ENCODE data around the gene MIF.
A peak's percentile ranks its signal among the peaks of the same experiment; 100 is the strongest.

The MIF gene

GRCh38 chr22:23911318-23911980 is 17.3 kb downstream of the MIF start:
- H3K79me2 ChIP-seq (ENCODE audit: insufficient read depth, low read length) = peaks cover 11% of the 10 kb centered on the region; the same call in 1 of the 2 replicates
- H3K9ac ChIP-seq (ENCODE audit: low read depth, low read length, poor library complexity, severe bottlenecking) = peak overlapping the region; percentile 28
- no peaks in the 10 kb centered on the region for H4K20me1 ChIP-seq (ENCODE audit: insufficient read depth, low read length, poor library complexity, severe bottlenecking)
- H3K9me3 ChIP-seq (ENCODE audit: insufficient read depth, low read depth, low read length) = no peaks in the 10 kb centered on the region
- no peak overlapping the region for H3K4me3 ChIP-seq (ENCODE audit: low read length, poor library complexity, severe bottlenecking)
- peak overlapping the region; percentile 94 for H3K4me2 ChIP-seq (ENCODE audit: low read depth, low read length, poor library complexity, severe bottlenecking)
- H2AFZ ChIP-seq (ENCODE audit: low read length) = no peak overlapping the region
- no peaks in the 10 kb centered on the region for H3K27me3 ChIP-seq (ENCODE audit: insufficient read depth, low read length, poor library complexity, severe bottlenecking)
- H3F3A ChIP-seq (ENCODE audit: low read depth) = no peaks in the 10 kb centered on the region
- TF ChIP-seq CTCF (conservative IDR thresholded peaks at IDR 0.05; ENCODE audit: low read length) = no peak
- no peak for TF ChIP-seq EZH2phosphoT487 (IDR thresholded peaks at IDR 0.05; ENCODE audit: borderline replicate concordance)
- peaks cover 44% of the 10 kb centered on the region for H3K4me1 ChIP-seq (ENCODE audit: insufficient read depth, low read length, poor library complexity, severe bottlenecking)
- no peaks in the 10 kb centered on the region for H3K36me3 ChIP-seq (ENCODE audit: insufficient read depth, low read length)
- H3K9me2 ChIP-seq (replicated peaks; ENCODE audit: low read depth, low read length) = no peaks in the 10 kb centered on the region

- Histone ChIP-seq H3K4me1 (ENCODE audit: insufficient read depth, low read length, poor library complexity, severe bottlenecking) (peaks cover 44% of the 10 kb centered on the region), H3K4me3 (ENCODE audit: low read length, poor library complexity, severe bottlenecking) (peak overlapping the region; percentile 79), H4K20me1 (ENCODE audit: insufficient read depth, low read length, poor library complexity, severe bottlenecking) (no peaks in the 10 kb centered on the region), H3K79me2 (ENCODE audit: insufficient read depth, low read length) (peaks cover 11% of the 10 kb centered on the region; the same call in 1 of the 2 replicates), H3F3A (ENCODE audit: low read depth) (no peaks in the 10 kb centered on the region), H2AFZ (ENCODE audit: low read length) (no peak overlapping the region), H3K36me3 (ENCODE audit: insufficient read depth, low read length) (no peaks in the 10 kb centered on the region), H3K9me3 (ENCODE audit: insufficient read depth, low read depth, low read length) (no peaks in the 10 kb centered on the region), H3K9me2 (replicated peaks; ENCODE audit: low read depth, low read length) (no peaks in the 10 kb centered on the region), H3K4me2 (ENCODE audit: low read depth, low read length, poor library complexity, severe bottlenecking) (peak overlapping the region; percentile 94), H3K27me3 (ENCODE audit: insufficient read depth, low read length, poor library complexity, severe bottlenecking) (peaks cover 4% of the 10 kb centered on the region), H3K9ac (ENCODE audit: low read depth, low read length, poor library complexity, severe bottlenecking) (peak overlapping the region; percentile 97)
- TF ChIP-seq CTCF (conservative IDR thresholded peaks at IDR 0.05; ENCODE audit: low read length) = no peak
- TF ChIP-seq EZH2phosphoT487 (IDR thresholded peaks at IDR 0.05; ENCODE audit: borderline replicate concordance) = no peak
Measured at GRCh38 chr22:23912293-23912903, 18.2 kb downstream of the MIF start.

GRCh38 chr22:23913306-23913660 is 19.1 kb downstream of the MIF start:
- H3K4me3 ChIP-seq (ENCODE audit: low read length, poor library complexity, severe bottlenecking) = peak overlapping the region; percentile 79
- peaks cover 44% of the 10 kb centered on the region for H3K4me1 ChIP-seq (ENCODE audit: insufficient read depth, low read length, poor library complexity, severe bottlenecking)
- no peak for TF ChIP-seq EZH2phosphoT487 (IDR thresholded peaks at IDR 0.05; ENCODE audit: borderline replicate concordance)
- no peak for TF ChIP-seq CTCF (conservative IDR thresholded peaks at IDR 0.05; ENCODE audit: low read length)
- no peaks in the 10 kb centered on the region for H3K9me3 ChIP-seq (ENCODE audit: insufficient read depth, low read depth, low read length)
- no peaks in the 10 kb centered on the region for H3K36me3 ChIP-seq (ENCODE audit: insufficient read depth, low read length)
- H3K27me3 ChIP-seq (ENCODE audit: insufficient read depth, low read length, poor library complexity, severe bottlenecking) = peaks cover 4% of the 10 kb centered on the region
- H3K4me2 ChIP-seq (ENCODE audit: low read depth, low read length, poor library complexity, severe bottlenecking) = peak overlapping the region; percentile 94
- peaks cover 11% of the 10 kb centered on the region; the same call in 1 of the 2 replicates for H3K79me2 ChIP-seq (ENCODE audit: insufficient read depth, low read length)
- H4K20me1 ChIP-seq (ENCODE audit: insufficient read depth, low read length, poor library complexity, severe bottlenecking) = no peaks in the 10 kb centered on the region
- H3F3A ChIP-seq (ENCODE audit: low read depth) = no peaks in the 10 kb centered on the region
- peak overlapping the region; percentile 97 for H3K9ac ChIP-seq (ENCODE audit: low read depth, low read length, poor library complexity, severe bottlenecking)
- no peaks in the 10 kb centered on the region for H3K9me2 ChIP-seq (replicated peaks; ENCODE audit: low read depth, low read length)
- peak overlapping the region; percentile 36; the same call in 1 of the 2 replicates for H2AFZ ChIP-seq (ENCODE audit: low read length)
